ENCODE measurements around the gene TBL3. TPM values are rescaled to one million over a fixed set of nuclear protein-coding genes. Genes with fewer than 3 reads are reported as not detected.

TBL3 gene
- total and polyA plus RNA-seq, 2 of the 8 experiments (the other 6 are each of a cell fraction or from before 2014, with no cell fraction given) = 65.8 to 137 TPM

DNA sequence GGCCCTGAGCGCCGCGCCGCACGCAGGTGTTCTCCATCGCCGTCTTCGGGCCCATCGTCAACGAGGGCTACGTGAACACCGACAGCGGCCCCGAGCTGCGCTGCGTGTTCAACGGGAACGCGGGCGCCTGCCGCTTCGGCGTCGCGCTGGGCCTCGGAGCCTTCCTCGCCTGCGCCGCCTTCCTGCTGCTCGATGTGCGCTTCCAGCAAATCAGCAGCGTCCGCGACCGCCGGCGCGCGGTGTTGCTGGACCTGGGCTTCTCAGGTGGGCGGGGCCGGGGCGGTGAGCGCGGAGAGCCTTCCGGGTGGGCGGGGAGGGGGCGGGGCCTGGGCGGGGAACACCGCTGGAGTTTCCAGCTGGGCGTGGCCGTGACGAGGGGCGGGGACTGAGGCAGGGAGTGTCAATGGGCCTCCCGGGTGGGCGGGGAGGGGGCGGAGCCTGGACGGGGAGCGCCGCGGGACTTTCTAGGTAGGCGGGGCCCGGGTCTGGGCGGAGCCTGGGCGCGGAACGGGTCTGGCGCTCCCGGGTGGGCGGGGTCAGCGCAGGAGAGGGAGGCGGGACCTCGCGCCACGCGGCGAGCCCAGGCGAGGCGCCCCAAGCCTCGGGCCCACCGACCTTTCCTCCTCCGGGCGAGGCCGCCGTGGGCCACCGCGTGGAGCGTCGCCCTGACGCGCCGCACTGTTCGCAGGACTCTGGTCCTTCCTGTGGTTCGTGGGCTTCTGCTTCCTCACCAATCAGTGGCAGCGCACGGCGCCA is 20.3 kb downstream of the TBL3 start (continued):
- no peak for TF ChIP-seq GTF2F1 (IDR thresholded peaks at IDR 0.05; ENCODE audit: borderline replicate concordance, low read depth, low read length)

Data from H1 (cell line).